ENCODE results near the gene ZNF185.

Gene ZNF185

GRCh38 chrX:152897222-152898131 lies at the start of gene ZNF185:
Gene ZNF185 (plus strand): TSS chrX:152898067. CDS start chrX:152914490, 16,423 bp downstream.
- ChIA-PET POLR2A (no interaction called here), CTCF (no interaction called here)
- DNase-seq (ENCODE audit: extremely low spot score), result no peak
- TF ChIP-seq SP1 (IDR thresholded peaks at IDR 0.05), result no peak
- TF ChIP-seq CTBP1 (IDR thresholded peaks at IDR 0.05; ENCODE audit: borderline replicate concordance), result no peak
- no peak for TF ChIP-seq TARDBP (IDR thresholded peaks at IDR 0.05)
- TF ChIP-seq L3MBTL2 (conservative IDR thresholded peaks at IDR 0.05), result no peak
- TF ChIP-seq PKNOX1 (IDR thresholded peaks at IDR 0.05), result no peak
- TF ChIP-seq HDGF (IDR thresholded peaks at IDR 0.05; ENCODE audit: borderline replicate concordance), result no peak
- TF ChIP-seq ELF4 (IDR thresholded peaks at IDR 0.05), result no peak
- TF ChIP-seq ARNT (IDR thresholded peaks at IDR 0.05), result no peak
- TF ChIP-seq LEF1 (IDR thresholded peaks at IDR 0.05; ENCODE audit: borderline replicate concordance), result no peak
- no peak for TF ChIP-seq FOXM1 (IDR thresholded peaks at IDR 0.05; ENCODE audit: borderline replicate concordance)
- TF ChIP-seq FOXA1 (IDR thresholded peaks at IDR 0.05), result no peak
- TF ChIP-seq NFRKB (IDR thresholded peaks at IDR 0.05), result no peak
- TF ChIP-seq ZNF384 (IDR thresholded peaks at IDR 0.05), result no peak
- TF ChIP-seq BHLHE40 (IDR thresholded peaks at IDR 0.05; ENCODE audit: borderline replicate concordance), result no peak
- no peak for TF ChIP-seq FOXK2 (IDR thresholded peaks at IDR 0.05)

- CTCF ChIA-PET, result no interaction called here
- no peak for TF ChIP-seq TARDBP (IDR thresholded peaks at IDR 0.05)
- TF ChIP-seq FOXM1 (IDR thresholded peaks at IDR 0.05; ENCODE audit: borderline replicate concordance), result no peak
- TF ChIP-seq ZNF384 (IDR thresholded peaks at IDR 0.05), result no peak
- no peak for TF ChIP-seq FOXK2 (IDR thresholded peaks at IDR 0.05)
- no peak for TF ChIP-seq ELF4 (IDR thresholded peaks at IDR 0.05)
- no peak for TF ChIP-seq LEF1 (IDR thresholded peaks at IDR 0.05; ENCODE audit: borderline replicate concordance)
- no peak for TF ChIP-seq SP1 (IDR thresholded peaks at IDR 0.05)
- TF ChIP-seq NFRKB (IDR thresholded peaks at IDR 0.05), result no peak
- no peak for TF ChIP-seq FOXA1 (IDR thresholded peaks at IDR 0.05)
- POLR2A ChIA-PET, result no interaction called here
- no peak for DNase-seq (ENCODE audit: extremely low spot score)
These were observed 47.4 kb upstream of the ZNF185 start for GRCh38 chrX:152850465-152850864.

- TF ChIP-seq TARDBP (IDR thresholded peaks at IDR 0.05) (no peak), ZNF384 (IDR thresholded peaks at IDR 0.05) (no peak), HDGF (IDR thresholded peaks at IDR 0.05; ENCODE audit: borderline replicate concordance) (no peak), SUZ12 (IDR thresholded peaks at IDR 0.05) (no peak), LEF1 (IDR thresholded peaks at IDR 0.05; ENCODE audit: borderline replicate concordance) (no peak), SP1 (IDR thresholded peaks at IDR 0.05) (no peak), PKNOX1 (IDR thresholded peaks at IDR 0.05) (no peak), NFRKB (IDR thresholded peaks at IDR 0.05) (no peak), FOXA1 (IDR thresholded peaks at IDR 0.05) (no peak), CTBP1 (IDR thresholded peaks at IDR 0.05; ENCODE audit: borderline replicate concordance) (no peak), FOXK2 (IDR thresholded peaks at IDR 0.05) (no peak), ARNT (IDR thresholded peaks at IDR 0.05) (no peak), ELF4 (IDR thresholded peaks at IDR 0.05) (no peak), FOXM1 (IDR thresholded peaks at IDR 0.05; ENCODE audit: borderline replicate concordance) (no peak), BHLHE40 (IDR thresholded peaks at IDR 0.05; ENCODE audit: borderline replicate concordance) (no peak), L3MBTL2 (conservative IDR thresholded peaks at IDR 0.05) (no peak)
- ChIA-PET CTCF (no interaction called here), POLR2A (no interaction called here)
- no peak for DNase-seq (ENCODE audit: extremely low spot score)
These were observed 43.9 kb upstream of the ZNF185 start for GRCh38 chrX:152853986-152854385.

GRCh38 chrX:152861116-152861515 lies 36.8 kb upstream of the ZNF185 start:
- POLR2A ChIA-PET, result no interaction called here
- TF ChIP-seq SP1 (IDR thresholded peaks at IDR 0.05) (no peak), LEF1 (IDR thresholded peaks at IDR 0.05; ENCODE audit: borderline replicate concordance) (no peak), TARDBP (IDR thresholded peaks at IDR 0.05) (no peak), SUZ12 (IDR thresholded peaks at IDR 0.05) (no peak), ARNT (IDR thresholded peaks at IDR 0.05) (no peak), FOXA1 (IDR thresholded peaks at IDR 0.05) (no peak), FOXK2 (IDR thresholded peaks at IDR 0.05) (no peak), BHLHE40 (IDR thresholded peaks at IDR 0.05; ENCODE audit: borderline replicate concordance) (no peak), CTBP1 (IDR thresholded peaks at IDR 0.05; ENCODE audit: borderline replicate concordance) (no peak), NFRKB (IDR thresholded peaks at IDR 0.05) (no peak), PKNOX1 (IDR thresholded peaks at IDR 0.05) (no peak), L3MBTL2 (conservative IDR thresholded peaks at IDR 0.05) (no peak), ZNF384 (IDR thresholded peaks at IDR 0.05) (no peak), HDGF (IDR thresholded peaks at IDR 0.05; ENCODE audit: borderline replicate concordance) (no peak)
- no peak for DNase-seq (ENCODE audit: extremely low spot score)
- CTCF ChIA-PET, result no interaction called here

- ChIA-PET CTCF (no interaction called here), POLR2A (no interaction called here)
- DNase-seq (ENCODE audit: extremely low spot score), result no peak
- TF ChIP-seq ZNF384 (IDR thresholded peaks at IDR 0.05), result no peak
- TF ChIP-seq HDGF (IDR thresholded peaks at IDR 0.05; ENCODE audit: borderline replicate concordance), result no peak
- no peak for TF ChIP-seq FOXK2 (IDR thresholded peaks at IDR 0.05)
- no peak for TF ChIP-seq LEF1 (IDR thresholded peaks at IDR 0.05; ENCODE audit: borderline replicate concordance)
- TF ChIP-seq PKNOX1 (IDR thresholded peaks at IDR 0.05), result no peak
- no peak for TF ChIP-seq BHLHE40 (IDR thresholded peaks at IDR 0.05; ENCODE audit: borderline replicate concordance)
- no peak for TF ChIP-seq FOXM1 (IDR thresholded peaks at IDR 0.05; ENCODE audit: borderline replicate concordance)
- TF ChIP-seq FOXA1 (IDR thresholded peaks at IDR 0.05), result no peak
- no peak for TF ChIP-seq TARDBP (IDR thresholded peaks at IDR 0.05)
- no peak for TF ChIP-seq SUZ12 (IDR thresholded peaks at IDR 0.05)
- TF ChIP-seq ELF4 (IDR thresholded peaks at IDR 0.05), result no peak
- no peak for TF ChIP-seq ARNT (IDR thresholded peaks at IDR 0.05)
- no peak for TF ChIP-seq L3MBTL2 (conservative IDR thresholded peaks at IDR 0.05)
- TF ChIP-seq CTBP1 (IDR thresholded peaks at IDR 0.05; ENCODE audit: borderline replicate concordance), result no peak
These were observed 36.0 kb upstream of the ZNF185 start for GRCh38 chrX:152861826-152862225.

Data from HEK293T (cell line).